Mammary epithelial cell (primary cell): Measurements from ENCODE around the gene MYO1F.

Experiments
- CTCF ChIP-seq, 2 donors: IDR thresholded peaks in 1 of 2; conservative IDR thresholded peaks in 1 of 2; 2 replicates each; pipeline ENCODE4 v1.5.1; 2011 to 2012; ENCODE audit warnings: inconsistent platforms in 2 of 2, low read length in 2 of 2, mild to moderate bottlenecking in 2 of 2, control low read depth in 1 of 2, low read depth in 1 of 2; ENCODE audit not compliant: insufficient read depth in 1 of 2; ENCODE audit errors: extremely low read depth in 1 of 2
- EZH2 ChIP-seq: IDR thresholded peaks from 2 replicates; pipeline ENCODE4 v1.6.1; 2012; ENCODE audit warnings: low read length, inconsistent platforms, borderline replicate concordance

- TF ChIP-seq CTCF (conservative IDR thresholded peaks at IDR 0.05 in 1 of 2, IDR thresholded peaks at IDR 0.05 in 1 of 2; ENCODE audit: extremely low read depth in 1 of 2, insufficient read depth in 1 of 2, low read depth in 1 of 2, low read length in 2 of 2), result no peak
- TF ChIP-seq EZH2, result no peak
Observed at GRCh38 chr19:8573316-8573715, 3.9 kb downstream of the MYO1F start.
